ENCODE measurements around the gene SCN2A.

DNA sequence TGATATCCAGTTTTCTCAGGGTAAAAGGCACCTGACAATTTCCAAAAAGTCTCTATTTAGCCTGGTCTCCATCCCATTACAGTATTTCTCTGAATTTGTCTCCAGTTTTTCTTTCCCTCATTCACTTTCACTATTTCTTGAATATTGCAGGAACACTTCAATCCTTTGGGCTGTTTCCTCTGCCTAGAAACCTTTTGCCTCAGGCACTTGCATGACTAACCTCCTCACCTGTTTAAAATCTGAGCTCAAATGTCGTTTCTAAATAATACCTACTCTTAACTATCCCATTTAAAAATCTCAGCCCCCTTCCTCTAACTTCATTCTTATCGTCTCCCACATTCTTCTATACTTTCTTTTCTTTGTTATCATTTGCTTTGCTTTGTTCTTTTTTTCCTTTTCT lies 9.0 kb downstream of the SCN2A start:
- TF ChIP-seq EP300 (IDR thresholded peaks at IDR 0.05), result no peak
- no peak for TF ChIP-seq PHF8 (IDR thresholded peaks at IDR 0.05; ENCODE audit: borderline replicate concordance, low read depth)
- TF ChIP-seq ZNF302 (CRISPR knock-in tag; IDR thresholded peaks at IDR 0.05), result no peak
- TF ChIP-seq, protein P1, sequence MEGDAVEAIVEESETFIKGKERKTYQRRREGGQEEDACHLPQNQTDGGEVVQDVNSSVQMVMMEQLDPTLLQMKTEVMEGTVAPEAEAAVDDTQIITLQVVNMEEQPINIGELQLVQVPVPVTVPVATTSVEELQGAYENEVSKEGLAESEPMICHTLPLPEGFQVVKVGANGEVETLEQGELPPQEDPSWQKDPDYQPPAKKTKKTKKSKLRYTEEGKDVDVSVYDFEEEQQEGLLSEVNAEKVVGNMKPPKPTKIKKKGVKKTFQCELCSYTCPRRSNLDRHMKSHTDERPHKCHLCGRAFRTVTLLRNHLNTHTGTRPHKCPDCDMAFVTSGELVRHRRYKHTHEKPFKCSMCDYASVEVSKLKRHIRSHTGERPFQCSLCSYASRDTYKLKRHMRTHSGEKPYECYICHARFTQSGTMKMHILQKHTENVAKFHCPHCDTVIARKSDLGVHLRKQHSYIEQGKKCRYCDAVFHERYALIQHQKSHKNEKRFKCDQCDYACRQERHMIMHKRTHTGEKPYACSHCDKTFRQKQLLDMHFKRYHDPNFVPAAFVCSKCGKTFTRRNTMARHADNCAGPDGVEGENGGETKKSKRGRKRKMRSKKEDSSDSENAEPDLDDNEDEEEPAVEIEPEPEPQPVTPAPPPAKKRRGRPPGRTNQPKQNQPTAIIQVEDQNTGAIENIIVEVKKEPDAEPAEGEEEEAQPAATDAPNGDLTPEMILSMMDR (IDR thresholded peaks at IDR 0.05), result no peak
- TF ChIP-seq SMC3 (IDR thresholded peaks at IDR 0.05), result no peak
- TF ChIP-seq POLR2AphosphoS2 (conservative IDR thresholded peaks at IDR 0.05; ENCODE audit: low read length), result no peak
- TF ChIP-seq POLR2A (IDR thresholded peaks at IDR 0.05; ENCODE audit: low read length), result no peak
- TF ChIP-seq MAZ (IDR thresholded peaks at IDR 0.05; ENCODE audit: borderline replicate concordance, low read depth, low read length), result no peak
- TF ChIP-seq RCOR1 (IDR thresholded peaks at IDR 0.05; ENCODE audit: low read depth, low read length), result no peak
- TF ChIP-seq, protein P2, sequence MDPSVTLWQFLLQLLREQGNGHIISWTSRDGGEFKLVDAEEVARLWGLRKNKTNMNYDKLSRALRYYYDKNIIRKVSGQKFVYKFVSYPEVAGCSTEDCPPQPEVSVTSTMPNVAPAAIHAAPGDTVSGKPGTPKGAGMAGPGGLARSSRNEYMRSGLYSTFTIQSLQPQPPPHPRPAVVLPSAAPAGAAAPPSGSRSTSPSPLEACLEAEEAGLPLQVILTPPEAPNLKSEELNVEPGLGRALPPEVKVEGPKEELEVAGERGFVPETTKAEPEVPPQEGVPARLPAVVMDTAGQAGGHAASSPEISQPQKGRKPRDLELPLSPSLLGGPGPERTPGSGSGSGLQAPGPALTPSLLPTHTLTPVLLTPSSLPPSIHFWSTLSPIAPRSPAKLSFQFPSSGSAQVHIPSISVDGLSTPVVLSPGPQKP (IDR thresholded peaks at IDR 0.05; ENCODE audit: low read depth, low read length), result no peak
- no peak for TF ChIP-seq ESRRA (IDR thresholded peaks at IDR 0.05; ENCODE audit: borderline replicate concordance, low read length)
- TF ChIP-seq KDM1A (IDR thresholded peaks at IDR 0.05; ENCODE audit: low read depth), result no peak
- TF ChIP-seq HOXA7 (CRISPR knock-in tag; IDR thresholded peaks at IDR 0.05), result no peak
- TF ChIP-seq, protein P3, sequence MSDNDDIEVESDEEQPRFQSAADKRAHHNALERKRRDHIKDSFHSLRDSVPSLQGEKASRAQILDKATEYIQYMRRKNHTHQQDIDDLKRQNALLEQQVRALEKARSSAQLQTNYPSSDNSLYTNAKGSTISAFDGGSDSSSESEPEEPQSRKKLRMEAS (IDR thresholded peaks at IDR 0.05), result no peak

Data from A549 (cell line).